HG03066 (cell line): ENCODE results near the gene SH3TC2.
A peak's percentile ranks its signal among the peaks of the same experiment; 100 is the strongest.

Source experiments
- ATAC-seq: cut with Tn5 transposase; IDR thresholded peaks from one replicate; pipeline ENCODE4 v1.9.1; 2021; ENCODE audit warnings: low read depth; ENCODE audit not compliant: unreplicated experiment

Gene SH3TC2

DNA sequence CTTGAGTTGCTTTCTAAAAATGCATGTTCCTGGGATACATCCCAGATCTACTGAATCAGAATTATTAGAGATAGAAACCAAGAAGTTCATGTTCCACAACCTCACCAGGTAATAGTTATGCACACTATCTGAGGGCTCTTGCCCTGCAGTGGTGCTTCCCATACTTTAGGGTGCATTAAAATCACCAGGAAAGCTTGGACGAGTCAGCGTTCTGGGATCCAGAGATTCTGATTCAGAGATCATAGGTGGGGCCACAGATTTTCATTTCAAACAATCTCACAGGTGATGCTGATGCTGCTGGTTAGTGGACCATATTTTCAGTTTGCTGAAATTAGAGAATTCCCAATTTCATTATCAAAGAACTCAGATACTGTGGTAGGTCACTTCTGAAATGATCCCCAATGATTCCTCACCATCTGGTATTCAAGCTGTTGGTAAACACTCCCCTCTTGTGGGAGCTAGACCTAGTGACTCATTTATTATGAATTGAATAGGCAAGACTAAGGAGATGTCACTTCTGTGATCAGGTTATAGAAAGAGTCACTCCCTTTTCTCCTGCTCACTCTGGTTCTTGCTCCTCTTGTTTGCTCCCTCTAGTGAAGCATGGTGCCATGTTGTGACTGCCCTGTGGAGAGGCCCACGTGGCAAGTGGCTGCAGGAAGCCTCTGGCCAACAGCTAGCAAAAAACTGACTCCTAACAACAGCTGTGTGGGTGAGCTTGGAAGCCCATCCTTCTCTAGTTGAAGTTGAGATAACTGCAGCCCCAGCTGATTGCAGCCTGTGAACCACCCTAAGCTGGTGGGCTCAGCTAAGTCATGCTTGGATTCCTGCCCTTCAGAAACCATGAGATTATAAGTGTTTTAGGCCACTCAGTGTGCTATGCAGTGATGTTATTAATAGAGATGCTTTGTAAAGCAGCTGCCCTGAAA lies 59.8 kb downstream of the SH3TC2 start:
- no peak for ATAC-seq

DNA sequence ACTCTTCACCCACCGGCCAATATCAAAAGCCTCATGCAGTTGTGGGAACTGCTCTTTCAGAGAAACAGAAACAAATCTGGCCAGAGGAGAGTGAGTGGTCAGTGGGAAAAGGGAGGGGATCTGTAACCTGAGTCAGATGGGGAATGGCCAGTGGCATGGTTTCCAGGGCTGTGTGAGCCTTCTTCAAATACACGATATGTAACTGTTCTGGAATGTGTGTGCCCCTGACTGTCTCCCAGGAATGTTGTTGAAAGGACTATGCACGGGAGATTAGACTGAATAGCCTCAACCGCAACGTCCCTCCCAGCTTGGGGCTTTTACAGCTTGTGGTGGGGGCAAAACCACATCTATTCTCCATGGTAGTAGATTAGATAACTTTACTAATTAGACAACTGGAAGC lies 60.8 kb downstream of the SH3TC2 start:
- no peak for ATAC-seq

DNA sequence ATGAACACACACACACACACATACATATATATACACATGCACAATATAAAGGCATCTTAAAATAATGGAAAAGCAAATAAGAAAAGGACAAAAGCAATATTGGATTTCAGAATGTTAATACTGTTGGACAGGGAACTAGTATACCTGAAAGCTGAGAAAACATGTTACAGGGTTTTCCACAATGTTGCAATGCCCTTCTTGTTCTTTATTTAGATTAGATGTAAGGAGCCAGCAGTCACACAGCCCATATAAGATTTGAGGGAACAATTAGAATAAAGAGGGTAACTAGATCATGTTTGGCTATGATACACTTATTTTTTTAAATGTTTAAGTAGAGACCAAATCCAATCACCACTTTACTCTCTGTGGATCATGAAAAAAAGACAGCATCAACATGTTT lies 61.7 kb downstream of the SH3TC2 start:
- ATAC-seq = no peak

DNA sequence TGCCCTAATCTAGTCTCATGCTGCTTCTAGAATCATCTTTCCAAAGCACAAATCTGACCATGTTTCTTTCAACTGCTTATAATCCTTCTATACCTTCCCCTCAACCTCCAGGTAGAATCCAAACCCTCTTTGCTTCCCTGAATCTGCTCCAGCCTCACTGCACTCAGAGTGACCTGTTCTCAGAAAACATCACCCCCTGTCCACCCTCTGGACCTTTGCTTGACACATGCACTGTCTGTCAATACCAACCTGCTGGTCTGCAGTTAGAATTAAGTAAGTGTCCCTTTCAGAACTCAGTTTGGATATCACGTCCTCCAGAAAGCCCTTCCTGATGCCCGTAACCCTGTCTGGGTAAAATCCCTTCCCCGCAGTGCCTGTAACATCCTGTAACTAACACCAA lies 63.1 kb downstream of the SH3TC2 start:
- no peak for ATAC-seq

DNA sequence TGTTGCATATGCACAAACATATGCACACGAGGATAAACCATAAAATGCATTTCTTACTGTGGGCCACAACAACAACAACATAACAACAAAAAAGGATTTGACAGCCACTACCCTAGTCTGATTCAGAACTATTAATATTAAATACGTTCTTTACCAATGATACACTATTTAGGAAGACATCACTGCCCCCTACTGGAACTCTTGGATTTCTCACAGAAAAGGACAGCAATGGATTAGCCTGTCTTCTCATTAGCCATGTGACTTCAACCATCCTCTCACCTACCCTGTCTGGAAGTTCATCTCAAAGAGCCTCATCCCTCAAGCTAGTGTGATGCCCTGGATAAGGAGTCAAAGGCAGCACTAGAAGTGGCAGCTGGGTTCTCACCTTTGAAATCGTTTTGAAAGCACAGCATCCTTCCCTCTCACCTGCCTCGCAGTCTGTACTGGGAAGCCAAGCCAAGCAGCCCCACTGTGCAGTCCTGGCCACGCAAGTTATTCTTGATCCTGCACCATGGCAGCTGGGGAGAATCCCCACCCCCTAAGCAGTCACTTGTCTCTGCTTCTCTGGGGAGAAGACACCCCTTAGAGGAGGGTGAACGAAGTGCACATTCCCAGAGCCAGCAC lies 64.6 kb downstream of the SH3TC2 start:
- peak; percentile 71 for ATAC-seq

DNA sequence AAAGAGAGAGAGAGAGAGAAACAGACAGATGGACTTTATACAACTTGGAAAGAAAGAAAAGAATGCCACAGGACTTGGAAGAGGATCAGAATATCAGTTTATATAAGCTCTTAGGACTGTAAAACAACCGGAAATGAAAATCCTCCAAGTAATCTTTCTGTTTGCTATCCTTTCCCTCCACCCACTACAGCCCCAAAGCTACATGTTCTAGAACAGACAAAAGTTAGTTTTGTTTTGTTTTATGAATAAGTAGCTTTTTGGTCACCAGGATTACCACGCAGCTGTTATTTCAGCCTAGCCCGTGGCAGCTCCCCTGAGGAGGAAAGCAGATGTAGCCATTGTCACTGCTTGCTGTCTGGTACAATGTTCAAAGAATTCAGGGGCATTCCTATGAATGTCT lies 66.6 kb downstream of the SH3TC2 start:
- no peak for ATAC-seq

DNA sequence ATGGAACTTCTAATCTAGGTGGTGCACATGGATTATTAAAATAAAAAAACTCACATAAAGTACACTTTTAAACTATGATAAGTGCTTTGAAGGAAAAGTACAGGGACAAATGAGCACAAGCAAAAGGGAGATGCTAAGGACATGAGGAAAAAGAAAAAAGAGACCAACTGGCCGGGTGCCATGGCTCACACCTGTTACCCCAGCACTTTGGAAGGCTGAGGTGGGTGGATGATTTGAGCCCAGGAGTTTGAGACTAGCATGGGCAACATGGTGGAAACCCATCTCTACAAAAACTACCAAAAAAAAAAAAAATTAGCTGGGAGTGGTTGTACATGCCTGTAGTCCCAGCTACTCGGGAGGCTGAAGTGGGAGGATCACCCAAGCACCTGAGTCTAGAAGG lies 67.1 kb downstream of the SH3TC2 start:
- no peak for ATAC-seq

DNA sequence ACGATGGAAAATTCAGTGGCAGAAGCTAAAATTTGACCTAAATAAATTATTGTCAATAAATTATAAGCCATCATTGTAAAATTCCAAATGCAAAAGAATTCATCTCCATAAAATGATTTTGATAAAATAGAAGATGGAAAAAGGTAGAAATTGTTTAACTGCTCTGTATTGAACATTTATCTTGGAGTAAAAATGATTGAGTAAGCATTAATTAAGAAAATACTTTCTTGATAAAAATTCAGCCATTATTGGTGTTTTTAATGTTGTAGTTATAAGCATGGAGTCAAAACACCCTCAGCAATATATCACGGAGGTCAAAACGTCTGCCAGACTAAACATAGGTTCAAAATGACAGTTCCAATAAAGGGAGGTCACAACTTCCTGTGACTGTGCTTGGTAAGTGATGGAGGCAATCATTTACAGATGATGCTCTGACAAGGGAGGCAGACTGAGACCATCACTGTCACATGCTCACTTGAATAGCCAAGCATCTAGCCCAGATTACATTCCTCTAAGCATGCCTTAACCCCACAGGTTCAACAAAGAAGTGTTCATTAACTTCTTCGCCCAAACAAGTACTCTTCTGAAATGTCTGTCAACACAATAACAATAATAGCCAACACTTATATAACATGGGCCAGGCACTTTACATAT lies 69.5 kb downstream of the SH3TC2 start:
- ATAC-seq = no peak

DNA sequence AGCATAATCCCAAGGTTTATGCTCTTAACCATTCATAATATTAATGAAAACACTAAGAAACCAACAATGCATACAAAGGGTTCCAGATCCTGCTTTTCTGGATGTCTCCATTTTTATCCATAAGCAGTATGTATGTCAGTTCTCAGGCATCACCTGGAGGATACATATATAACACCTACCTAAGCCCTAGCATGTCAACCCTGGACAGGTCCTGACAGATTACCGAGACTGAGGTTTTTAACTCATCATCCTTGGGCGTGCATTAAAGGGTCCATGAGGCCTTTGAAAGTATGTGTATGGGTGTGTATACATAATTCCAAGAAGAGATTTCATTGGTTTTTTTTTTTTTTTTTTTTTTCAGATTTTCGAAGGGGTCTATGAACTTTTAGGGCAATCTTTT lies 70.6 kb downstream of the SH3TC2 start:
- no peak for ATAC-seq

DNA sequence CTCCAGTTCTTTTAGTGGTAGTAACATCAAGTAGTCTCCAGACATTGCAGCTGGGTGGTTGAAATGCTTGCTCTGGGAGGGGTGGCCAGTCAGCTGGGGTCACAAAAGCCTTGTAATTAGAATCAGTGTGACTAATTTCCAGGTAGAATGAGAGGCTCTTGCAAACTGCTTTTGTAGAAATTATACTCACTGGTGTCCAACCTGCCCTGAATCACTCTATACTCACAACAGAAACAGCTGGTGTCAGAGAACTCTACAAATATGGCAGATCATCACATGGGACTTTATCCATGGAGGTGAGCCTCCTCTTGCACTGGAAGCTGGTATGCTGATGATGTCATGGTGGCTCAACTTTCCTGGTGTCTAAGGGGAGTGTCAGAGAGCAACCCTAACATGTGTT lies 71.3 kb downstream of the SH3TC2 start:
- no peak for ATAC-seq

DNA sequence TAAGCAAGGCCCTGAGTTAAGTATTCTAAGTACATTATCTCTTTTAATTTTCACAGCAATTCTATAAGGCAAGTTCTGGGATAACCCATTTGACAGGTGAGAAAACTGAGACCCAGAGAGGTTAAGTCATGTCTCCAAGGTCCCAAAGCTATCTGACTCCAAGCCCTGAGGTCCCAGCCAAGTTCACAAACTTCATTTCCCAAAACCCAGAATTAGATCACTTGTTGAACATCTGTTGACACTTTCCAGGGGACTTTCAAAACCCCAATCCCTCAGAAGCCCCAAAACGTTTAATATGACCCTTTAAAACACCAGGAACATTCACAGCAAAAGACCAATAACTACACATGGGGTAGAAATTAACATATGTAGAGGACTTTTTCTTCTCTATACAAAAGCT lies 72.0 kb downstream of the SH3TC2 start:
- no peak for ATAC-seq

DNA sequence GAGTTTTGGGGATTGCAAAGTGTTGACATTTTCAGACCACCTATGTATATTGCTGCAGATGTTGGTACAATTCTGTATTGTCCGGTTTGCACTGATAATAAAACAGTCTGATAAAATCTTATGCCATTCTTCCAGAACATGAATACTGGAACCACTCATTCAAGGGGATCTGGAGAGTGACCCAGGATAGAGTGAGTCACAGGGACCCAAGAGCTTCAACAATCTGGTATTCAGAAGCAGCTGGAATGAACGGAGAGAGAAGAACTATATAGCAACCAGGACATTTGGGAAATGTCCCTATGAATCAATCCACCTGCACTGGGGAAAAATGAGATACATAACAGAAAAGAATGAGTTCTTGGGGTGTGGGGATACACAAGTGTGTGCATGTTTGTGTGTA lies 73.3 kb downstream of the SH3TC2 start:
- ATAC-seq = no peak

DNA sequence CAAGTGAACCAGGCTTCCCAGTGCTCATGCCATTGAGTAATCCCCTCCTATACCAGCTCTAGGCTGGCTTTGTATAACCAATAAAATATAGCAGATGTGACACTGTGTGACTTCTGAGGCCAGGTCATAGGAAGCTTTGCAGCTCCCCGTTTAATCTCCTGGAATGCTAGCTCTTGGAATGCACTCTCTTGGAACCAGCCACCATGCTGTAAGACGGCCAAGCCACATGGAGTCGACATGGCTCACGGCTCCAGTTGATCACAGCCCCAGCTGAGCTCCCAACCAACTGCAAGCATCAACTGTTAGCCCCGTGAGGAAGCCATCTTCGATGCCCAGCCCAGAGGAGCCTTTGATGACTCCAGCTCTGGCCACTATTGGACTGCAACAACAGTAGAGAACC lies 74.5 kb downstream of the SH3TC2 start:
- ATAC-seq = no peak

DNA sequence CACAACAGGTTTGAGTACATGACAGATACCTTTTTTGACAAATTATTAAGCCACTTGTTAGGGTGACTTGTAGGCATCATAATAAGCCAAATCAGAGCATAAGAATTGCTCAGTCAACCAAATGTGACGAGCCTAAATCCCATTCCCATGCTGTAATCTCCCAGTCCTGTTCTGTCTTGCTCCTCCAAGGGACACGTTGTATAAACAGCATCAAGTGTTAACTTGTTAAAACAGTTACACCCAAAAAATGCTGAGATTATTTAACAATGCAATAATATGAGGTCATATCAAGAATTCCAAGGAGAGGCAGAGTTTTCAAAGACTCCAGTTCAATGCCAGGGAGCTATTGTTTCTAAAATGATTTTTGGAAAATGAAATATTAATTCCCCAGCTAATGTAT lies 76.2 kb downstream of the SH3TC2 start:
- ATAC-seq = no peak

DNA sequence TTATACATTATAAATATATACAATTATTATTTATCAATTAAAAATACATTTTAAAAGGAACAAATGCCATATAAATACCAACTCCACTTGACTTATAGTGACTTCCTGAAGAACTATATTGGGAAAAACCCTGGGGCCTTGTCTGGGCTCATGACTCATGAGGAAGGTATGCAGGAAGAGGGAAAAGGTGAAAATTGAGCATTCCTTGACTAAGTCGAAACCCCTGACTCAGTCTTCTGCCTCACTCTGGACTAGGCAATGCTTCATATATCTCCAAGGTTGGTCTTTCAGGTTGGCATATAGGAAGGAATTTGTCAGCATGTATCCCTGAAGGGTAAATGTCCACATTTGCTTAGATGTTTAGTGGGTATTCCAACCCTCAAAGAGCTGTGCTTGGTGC lies 78.5 kb downstream of the SH3TC2 start:
- no peak for ATAC-seq

DNA sequence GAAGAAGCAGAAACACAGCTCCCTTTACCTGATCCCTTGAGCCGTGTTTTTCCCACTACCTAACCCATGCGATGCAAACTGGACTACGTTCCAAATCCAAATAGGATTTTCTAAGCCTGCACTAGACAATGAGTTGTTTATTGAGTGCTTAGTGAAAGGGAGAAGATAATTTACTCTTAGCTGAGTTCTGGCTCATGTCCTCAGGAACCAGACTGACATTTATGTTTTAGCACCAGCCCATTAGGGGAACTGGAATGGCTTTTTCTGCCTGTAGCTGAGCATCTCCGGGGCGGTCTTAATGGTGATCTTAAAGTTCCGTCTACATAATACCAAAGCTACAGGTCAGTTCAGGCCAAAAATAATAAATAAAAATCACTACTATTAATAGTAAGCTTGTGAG lies 81.5 kb downstream of the SH3TC2 start:
- no peak for ATAC-seq

DNA sequence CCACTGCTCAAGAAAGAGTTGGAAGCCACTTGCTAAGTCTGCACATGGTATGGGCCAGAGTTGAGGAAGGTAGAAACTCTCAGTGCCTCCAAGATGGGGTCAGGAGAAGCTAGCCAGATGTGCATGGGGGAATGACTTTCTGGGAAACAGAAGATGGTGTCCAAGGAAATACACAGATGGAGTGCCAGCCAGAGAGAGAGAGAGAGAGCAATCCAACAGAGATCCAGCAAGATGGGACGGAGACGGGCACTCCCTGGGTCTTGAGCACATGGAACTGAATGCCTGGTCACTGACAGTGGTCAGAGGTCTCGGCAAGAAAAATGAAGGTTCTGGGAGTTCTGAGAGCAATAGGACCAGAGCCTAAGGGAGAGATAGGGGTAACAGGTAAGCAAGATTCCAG lies 82.1 kb downstream of the SH3TC2 start:
- no peak for ATAC-seq

DNA sequence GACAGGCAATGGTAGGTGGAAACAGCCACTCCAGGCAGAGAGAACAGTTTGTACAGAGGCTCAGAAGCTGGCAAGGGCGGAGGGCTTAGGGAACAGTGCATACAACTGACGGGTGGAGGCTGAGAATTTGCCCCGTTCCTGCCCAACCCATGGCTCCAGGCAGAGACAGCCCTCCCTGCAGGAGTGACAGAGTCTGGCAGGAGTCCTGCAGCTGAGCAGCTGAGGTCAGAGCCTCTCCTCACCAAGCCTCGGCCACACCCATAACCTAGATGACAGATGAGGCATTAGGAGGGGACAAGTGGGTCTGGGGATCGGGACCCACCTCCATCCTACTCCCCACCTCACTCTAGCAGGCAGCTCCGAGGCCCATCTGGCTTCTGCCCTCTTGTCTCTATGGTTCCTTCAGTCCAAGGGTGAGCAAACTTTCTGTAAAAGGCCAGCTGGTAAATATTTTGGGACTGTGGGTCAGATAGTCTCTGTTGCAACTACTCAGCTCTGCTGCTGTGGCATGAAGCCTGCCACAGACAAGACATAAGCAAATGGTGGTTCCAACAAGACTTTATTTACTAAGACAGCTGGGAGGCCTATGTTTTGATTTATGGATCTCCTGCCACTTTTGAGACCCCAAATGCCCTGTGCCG lies 83.7 kb downstream of the SH3TC2 start:
- ATAC-seq = no peak

DNA sequence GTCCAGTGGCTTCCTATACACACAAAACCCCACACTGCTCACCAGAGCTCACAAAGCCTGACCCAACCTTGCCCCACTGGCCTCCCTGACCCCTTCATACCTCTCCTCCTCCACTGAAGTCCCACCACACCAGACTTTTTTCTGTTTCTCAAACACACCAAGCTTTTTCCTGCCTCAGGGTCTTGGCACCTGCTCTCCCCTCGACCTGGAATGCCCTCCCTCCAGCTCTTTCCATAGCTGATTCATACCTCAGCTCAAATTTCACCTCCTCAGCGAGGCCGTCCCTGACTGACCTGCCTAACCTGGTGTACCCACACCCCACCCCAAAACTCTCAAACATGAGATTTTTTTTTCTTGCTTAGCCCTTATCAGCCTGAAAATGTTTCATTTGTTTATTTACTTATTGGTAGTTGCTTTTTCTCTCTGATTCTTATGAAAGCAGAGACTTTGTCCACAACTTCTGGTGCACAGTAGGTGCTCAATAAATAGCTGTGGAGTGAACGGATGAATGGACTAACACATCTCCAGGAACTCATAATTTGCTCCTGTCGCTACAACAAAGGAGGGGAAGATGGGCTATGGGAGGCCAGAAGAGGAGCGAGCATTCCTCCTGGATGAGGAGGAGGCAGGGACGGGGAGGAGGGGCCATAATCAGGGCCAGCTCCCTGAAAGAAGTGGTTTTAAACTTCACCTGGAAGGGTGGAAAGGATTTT lies 84.3 kb downstream of the SH3TC2 start:
- no peak for ATAC-seq

DNA sequence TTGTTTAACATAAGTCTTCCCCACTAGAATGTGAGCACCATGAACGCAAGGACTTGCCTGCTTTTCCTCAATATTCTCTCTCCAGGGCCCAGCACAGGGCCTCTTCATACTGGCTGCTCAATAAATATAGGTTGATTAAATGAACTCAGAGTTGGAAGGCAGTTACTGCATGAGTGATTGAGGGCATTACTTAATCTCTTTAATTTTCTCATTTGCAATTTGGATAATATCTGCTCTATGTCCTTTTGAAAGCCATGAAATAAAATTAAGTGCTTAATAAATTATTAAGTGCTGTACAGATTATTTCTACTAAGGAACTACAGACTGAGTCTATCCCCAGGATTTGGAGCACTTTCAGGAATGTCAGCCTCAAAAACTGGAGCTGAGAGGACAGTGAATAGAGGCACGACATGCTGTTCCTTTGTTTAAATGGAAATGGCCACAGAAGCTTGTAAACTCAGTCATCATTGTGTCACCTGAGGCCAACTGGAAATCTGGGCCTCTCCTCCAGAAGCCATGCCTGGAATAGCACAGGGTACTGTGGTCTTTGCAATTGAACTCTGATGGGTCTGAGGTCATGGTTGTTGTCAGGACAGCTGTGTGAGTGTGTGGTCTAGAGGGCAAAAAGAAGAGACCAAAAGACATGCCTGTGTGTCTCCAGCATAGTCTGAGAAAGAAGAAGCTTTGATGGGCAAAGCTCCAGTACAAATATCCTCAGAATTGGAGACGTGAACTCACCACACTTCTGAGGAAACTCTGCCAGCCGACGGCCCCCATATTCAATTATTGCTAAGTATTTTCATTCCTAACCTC lies 86.1 kb downstream of the SH3TC2 start:
- ATAC-seq = no peak
